GM21717 (cell line): Measurements from ENCODE around the gene UBTD2.
A peak's percentile ranks its signal among the peaks of the same experiment; 100 is the strongest.
"Not testable (repeated sequence)": the region's sequence is repeated elsewhere in the genome, so short reads cannot be mapped to it uniquely, and the experiment has no call there.

Experiments used
- ATAC-seq: cut with Tn5 transposase; IDR thresholded peaks from one replicate; pipeline ENCODE4 v1.9.1; 2021; ENCODE audit warnings: mild to moderate bottlenecking, moderate library complexity; ENCODE audit not compliant: unreplicated experiment

The UBTD2 gene, protein sequence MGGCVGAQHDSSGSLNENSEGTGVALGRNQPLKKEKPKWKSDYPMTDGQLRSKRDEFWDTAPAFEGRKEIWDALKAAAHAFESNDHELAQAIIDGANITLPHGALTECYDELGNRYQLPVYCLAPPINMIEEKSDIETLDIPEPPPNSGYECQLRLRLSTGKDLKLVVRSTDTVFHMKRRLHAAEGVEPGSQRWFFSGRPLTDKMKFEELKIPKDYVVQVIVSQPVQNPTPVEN

GRCh38 chr5:172283020-172283861 lies at the start of gene UBTD2:
UBTD2 (minus strand) TSS chr5:172283764; CDS start chr5:172283665, 99 bp downstream.
- peak; percentile 89 for ATAC-seq

DNA sequence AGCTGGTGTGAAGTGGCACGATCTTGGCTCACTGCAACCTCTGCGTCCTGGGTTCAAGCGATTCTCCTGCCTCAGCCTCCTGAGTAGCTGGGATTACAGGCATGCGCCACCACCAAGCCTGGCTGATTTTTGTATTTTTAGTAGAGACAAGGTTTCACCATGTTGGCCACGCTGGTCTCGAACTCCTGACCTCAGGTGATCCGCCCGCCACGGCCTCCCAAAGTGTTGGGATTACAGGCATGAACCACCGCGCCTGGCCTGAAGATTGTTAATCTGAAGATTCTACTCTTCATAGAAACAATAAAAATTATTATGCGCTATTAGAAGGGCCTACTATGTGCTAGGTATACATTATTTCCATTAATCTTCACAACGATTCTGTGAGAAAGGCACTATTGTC lies 43.3 kb upstream of the UBTD2 start:
- ATAC-seq, result not testable (repeated sequence)

GRCh38 chr5:172325452-172325851 lies 41.9 kb upstream of the UBTD2 start:
- no peak for ATAC-seq

- ATAC-seq, result peak; percentile 69
These were observed 38.7 kb upstream of the UBTD2 start for GRCh38 chr5:172322028-172322965.

- ATAC-seq, result no peak
These were observed 38.0 kb upstream of the UBTD2 start for GRCh38 chr5:172321593-172321992.

GRCh38 chr5:172319708-172320441 lies 36.3 kb upstream of the UBTD2 start:
- no peak for ATAC-seq

DNA sequence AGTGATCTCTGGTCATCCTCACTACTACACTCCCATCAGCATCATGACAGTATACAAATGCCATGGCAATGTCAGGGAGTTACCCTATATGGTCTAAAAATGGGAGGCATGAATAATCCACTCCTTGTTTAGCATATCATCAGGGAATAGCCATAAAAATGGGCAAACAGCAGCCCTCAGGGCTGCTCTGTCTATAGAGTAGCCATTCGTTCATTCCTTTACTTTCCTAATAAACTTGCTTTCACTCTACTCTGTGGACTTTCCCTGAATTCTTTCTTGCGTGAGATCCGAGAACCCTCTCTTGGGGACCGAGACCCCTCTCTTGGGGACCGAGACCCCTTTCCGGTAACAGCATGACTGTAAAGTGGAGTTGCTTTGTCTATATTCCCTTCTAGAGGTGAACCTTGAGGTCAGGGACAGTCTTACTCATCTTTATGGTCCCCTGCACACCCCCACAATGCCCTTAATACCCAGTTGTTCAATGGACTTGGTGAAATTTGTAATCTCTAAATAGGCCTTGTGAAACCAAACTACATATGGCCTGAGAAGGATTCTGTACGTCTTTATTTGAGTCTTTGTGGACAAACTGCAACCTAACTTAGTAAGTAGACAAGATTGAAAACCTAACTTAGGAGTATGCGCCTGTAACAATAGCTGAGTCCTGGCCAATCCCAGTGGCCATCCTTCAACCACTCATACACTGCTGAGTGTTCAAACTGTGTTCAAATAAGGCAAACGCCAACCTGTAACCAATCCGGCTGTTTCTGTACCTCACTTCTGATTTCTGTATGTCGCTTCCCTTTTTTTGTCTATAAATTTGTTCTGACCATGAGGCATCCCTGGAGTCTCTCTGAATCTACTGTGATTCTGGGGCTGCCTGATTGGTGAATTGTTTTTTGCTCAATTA lies 32.3 kb upstream of the UBTD2 start:
- ATAC-seq, result peak; percentile 56

- no peak for ATAC-seq
These were observed 30.4 kb upstream of the UBTD2 start for GRCh38 chr5:172313915-172314314.

- ATAC-seq, result no peak
These were observed 28.7 kb upstream of the UBTD2 start for GRCh38 chr5:172312286-172312685.

DNA sequence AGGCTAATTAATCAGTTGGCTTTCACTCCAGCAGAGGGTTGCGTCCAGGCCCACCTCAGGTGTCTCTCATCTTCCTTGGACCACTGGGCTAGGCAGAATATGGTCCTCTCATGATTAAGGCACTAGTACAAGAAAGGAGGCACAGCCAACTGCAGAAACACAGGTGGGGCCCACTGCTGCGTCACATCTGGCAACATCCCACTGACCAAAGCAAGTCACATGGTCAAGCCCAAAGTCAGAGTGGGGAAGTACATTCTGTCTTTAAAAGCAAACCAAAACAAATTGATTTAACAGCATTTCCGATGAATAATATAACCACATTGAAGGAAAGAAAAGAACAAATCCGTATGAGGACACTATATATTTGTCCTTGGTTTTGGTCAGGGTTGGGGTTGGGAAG lies 28.0 kb upstream of the UBTD2 start:
- no peak for ATAC-seq

DNA sequence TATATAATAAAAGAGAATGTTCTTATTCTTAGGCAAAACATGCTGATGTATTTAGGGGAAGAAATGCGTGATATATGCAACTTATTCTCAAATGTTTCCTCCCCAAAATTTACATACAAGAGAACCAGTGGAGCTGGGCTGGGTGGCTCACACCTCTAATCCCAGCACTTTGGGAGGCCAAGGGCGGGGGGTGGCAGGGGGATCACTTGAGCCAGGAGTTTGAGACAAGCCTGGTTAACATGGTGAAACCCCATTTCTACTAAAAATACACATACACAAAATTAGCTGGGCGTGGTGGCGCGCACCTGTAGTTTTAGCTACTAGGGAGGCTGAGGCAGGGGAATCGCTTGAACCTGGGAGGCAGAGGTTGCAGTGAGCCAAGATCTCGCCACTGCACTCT lies 27.5 kb upstream of the UBTD2 start:
- ATAC-seq, result no peak

DNA sequence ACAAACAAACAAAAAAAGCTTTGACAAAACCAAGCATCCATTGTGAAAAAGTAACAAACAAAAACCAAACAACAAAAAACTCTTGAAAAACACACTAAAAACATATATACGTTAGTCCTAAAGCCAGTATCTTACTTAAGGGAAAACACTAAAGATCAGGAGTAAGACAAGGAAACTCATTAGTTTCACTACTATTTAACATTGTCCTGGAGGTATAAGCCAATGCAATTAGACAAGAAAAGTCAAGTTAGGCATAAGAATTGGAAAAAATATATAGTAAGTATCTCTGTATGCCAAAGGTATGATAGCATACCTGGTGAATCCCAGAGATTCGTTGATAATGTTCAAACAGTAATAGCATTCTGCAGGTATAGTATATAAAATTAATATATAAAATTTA lies 21.8 kb upstream of the UBTD2 start:
- no peak for ATAC-seq

DNA sequence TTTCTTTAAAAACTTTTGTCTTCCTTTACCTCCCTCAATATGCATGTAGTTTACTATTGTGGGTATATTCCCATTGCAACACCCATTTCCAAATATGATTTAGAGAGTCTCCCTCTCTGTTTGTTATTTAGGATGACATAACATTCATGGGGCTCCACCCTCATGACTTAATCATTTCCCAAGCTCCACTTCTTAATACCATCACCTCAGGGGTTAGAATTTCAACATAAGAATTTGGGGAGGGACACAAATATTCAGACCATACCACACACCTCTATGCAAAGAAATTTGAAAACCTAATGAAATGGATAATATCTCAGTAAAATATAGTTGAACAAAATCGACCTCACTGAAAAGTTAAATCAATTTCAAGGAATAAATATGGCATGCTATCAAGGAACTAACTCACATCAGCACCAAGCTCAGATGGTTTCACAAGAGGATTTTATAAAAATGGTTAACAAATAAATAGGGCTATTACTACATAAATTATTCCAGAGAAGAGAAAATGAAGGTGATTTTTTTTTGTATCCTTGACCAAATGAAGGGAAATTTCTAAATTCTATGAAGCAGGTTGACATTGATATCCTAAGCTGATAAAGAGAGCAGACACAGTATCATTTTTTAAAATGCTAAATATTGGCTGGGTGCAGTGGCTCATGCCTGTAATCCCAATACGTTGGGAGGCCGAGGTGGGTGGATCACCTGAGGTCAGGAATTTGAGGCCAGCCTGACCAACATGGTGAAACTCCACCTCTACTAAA lies 20.2 kb upstream of the UBTD2 start:
- ATAC-seq, result no peak

- ATAC-seq, result no peak
These were observed 19.6 kb upstream of the UBTD2 start for GRCh38 chr5:172303162-172303561.

DNA sequence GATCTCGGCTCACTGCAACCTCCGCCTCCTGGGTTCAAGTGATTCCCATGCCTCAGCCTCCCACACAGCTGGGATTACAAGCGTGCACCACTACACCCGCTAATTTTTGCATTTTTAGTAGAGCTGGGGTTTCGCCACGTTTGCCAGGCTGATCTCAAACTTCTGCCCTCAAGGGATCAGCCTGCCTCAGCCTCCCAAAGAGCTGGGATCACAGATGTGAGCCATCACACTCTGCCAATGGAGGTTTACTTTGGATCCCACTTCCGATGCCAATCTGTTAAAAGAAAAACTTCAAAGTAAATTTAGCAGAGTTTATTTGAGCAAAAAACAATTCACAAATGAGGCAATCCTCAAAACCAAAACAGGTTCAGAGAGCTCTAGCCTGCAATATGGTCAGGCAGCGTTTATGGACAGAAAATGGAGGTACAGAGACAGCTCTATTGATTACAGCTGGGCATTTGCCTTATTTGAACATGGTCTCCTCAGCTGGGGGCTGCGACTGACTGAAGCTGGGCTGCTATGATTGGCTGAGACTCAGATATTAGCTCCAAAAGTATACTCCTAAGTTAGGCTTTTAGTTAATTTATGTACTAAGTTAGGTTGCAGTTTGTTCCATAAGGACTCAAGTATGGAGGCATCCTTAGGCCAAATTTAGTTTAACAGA lies 18.6 kb upstream of the UBTD2 start:
- no peak for ATAC-seq

GRCh38 chr5:172299916-172300439 lies 16.4 kb upstream of the UBTD2 start:
- ATAC-seq, result no peak

DNA sequence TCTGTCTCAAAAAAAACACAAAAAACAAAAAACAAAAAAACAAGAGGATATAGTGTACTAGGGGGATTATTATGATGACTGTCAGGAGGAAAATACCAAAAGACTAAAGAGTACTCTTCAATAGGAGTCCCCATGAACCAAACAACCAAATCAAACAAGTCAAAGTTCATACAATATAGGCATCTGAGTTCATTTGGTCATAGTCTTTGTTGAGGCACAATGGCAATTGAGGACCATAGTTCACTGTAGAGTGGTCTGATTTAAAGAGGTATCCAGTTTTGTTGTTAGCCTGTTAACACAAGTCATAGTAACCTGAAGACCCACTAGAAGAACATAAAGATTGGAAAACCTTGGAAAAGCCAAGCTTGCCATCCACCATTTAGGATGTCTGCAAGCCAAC lies 11.3 kb upstream of the UBTD2 start:
- ATAC-seq, result no peak

GRCh38 chr5:172293745-172294342 lies 10.3 kb upstream of the UBTD2 start:
- no peak for ATAC-seq
